H1 (cell line): ENCODE data around the gene PLEKHA4.

ENCODE experiments used
- CEBPB ChIP-seq: IDR thresholded peaks from 2 replicates; pipeline ENCODE4 v1.6.1; 2012; ENCODE audit warnings: low read depth, low read length
- CREB1 ChIP-seq: IDR thresholded peaks from 2 replicates; pipeline ENCODE4 v1.6.1; 2012; ENCODE audit warnings: inconsistent platforms
- EZH2 ChIP-seq: fragments of 200-600 bp; sonication (generic); IDR thresholded peaks from 2 replicates; pipeline ENCODE4 v1.7.1; 2012; ENCODE audit warnings: low read depth, mild to moderate bottlenecking, moderate library complexity, low read length, inconsistent platforms; ENCODE audit not compliant: severe bottlenecking
- MAFK ChIP-seq: IDR thresholded peaks from 2 replicates; pipeline ENCODE4 v1.6.1; 2012; ENCODE audit warnings: low read depth, mild to moderate bottlenecking, improper control_type of control experiment, low read length
- POLR2A ChIP-seq, 2 experiments: IDR thresholded peaks; 1 replicate in 1 of 2; 2 replicates in 1 of 2; pipeline ENCODE4 v1.6.1; 2011; ENCODE audit warnings: low read depth in 2 of 2, low read length in 2 of 2, mild to moderate bottlenecking in 2 of 2; ENCODE audit errors: control extremely low read depth in 1 of 2
- ZNF274 ChIP-seq: IDR thresholded peaks from 2 replicates; pipeline ENCODE4 v1.7.0; 2012; ENCODE audit warnings: low read length, borderline replicate concordance; ENCODE audit errors: extremely low read depth
- TF ChIP-seq, protein P1 (sequence below), 3 experiments: IDR thresholded peaks; 1 replicate in 2 of 3; 2 replicates in 1 of 3; pipeline versions ENCODE4 v1.5.1 to v1.6.1; 2011; ENCODE audit warnings: low read length in 3 of 3, mild to moderate bottlenecking in 3 of 3, inconsistent platforms in 2 of 3, low read depth in 1 of 3, moderate library complexity in 1 of 3; ENCODE audit not compliant: insufficient read depth in 1 of 3; ENCODE audit errors: control extremely low read depth in 1 of 3

DNA sequence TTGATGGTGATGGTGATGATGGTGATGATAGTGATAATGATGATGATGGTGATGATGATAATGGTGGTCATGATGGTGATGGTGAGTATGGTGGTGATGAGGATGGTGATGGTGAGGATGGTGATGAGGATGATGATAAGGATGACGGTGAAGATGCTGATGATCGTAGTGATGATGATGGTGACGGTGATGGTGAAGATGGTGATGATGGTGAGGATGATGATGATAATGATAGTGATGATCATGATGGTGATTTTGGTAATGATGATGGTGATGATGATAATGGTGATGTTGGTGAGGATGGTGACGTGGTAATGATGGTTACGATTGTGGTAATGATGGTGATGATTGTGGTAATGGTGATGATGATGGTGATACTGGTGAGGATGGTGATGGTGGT lies 46.8 kb downstream of the PLEKHA4 start:
- TF ChIP-seq POLR2A (IDR thresholded peaks at IDR 0.05; ENCODE audit: control extremely low read depth in 1 of 2, low read depth in 2 of 2, low read length in 2 of 2) = no peak
- TF ChIP-seq EZH2 = no peak
- no peak for TF ChIP-seq CEBPB
- TF ChIP-seq, protein P1, sequence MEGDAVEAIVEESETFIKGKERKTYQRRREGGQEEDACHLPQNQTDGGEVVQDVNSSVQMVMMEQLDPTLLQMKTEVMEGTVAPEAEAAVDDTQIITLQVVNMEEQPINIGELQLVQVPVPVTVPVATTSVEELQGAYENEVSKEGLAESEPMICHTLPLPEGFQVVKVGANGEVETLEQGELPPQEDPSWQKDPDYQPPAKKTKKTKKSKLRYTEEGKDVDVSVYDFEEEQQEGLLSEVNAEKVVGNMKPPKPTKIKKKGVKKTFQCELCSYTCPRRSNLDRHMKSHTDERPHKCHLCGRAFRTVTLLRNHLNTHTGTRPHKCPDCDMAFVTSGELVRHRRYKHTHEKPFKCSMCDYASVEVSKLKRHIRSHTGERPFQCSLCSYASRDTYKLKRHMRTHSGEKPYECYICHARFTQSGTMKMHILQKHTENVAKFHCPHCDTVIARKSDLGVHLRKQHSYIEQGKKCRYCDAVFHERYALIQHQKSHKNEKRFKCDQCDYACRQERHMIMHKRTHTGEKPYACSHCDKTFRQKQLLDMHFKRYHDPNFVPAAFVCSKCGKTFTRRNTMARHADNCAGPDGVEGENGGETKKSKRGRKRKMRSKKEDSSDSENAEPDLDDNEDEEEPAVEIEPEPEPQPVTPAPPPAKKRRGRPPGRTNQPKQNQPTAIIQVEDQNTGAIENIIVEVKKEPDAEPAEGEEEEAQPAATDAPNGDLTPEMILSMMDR (IDR thresholded peaks at IDR 0.05; ENCODE audit: control extremely low read depth in 1 of 3, insufficient read depth in 1 of 3, low read depth in 1 of 3, low read length in 3 of 3) = no peak
- no peak for TF ChIP-seq MAFK
- no peak for TF ChIP-seq CREB1
- no peak for TF ChIP-seq ZNF274
